ENCODE measurements around the gene UGT1A3. TPM values are rescaled to one million over a fixed set of nuclear protein-coding genes. Genes with fewer than 3 reads are reported as not detected.

Gene UGT1A3
- total and polyA plus RNA-seq, 4 donors: 7.0 to 61.6 (median 18.2) TPM; not detected in 1

- Histone ChIP-seq H3K36me3 (ENCODE audit: control insufficient read depth in 4 of 4, insufficient read depth in 3 of 4, low read depth in 1 of 4, low read length in 3 of 4) (no peaks in the 10 kb centered on the region), H3K27ac (ENCODE audit: low read depth in 1 of 2, low read length in 2 of 2) (no peak overlapping the region), H3K9ac (ENCODE audit: low read depth in 1 of 2, low read length in 2 of 2) (no peak overlapping the region), H3K4me1 (ENCODE audit: control insufficient read depth in 4 of 4, insufficient read depth in 4 of 4, low read length in 3 of 4) (no peaks in the 10 kb centered on the region), H3K27me3 (ENCODE audit: control insufficient read depth in 4 of 4, insufficient read depth in 4 of 4, low read length in 3 of 4) (no peaks in the 10 kb centered on the region), H3K9me3 (ENCODE audit: control insufficient read depth in 4 of 4, low read length in 3 of 4) (no peaks in the 10 kb centered on the region), H3K4me3 (ENCODE audit: low read depth in 1 of 3, low read length in 3 of 3) (no peak overlapping the region)
- TF ChIP-seq SP1 (IDR thresholded peaks at IDR 0.05): no peak
- no peak for TF ChIP-seq EGR1 (IDR thresholded peaks at IDR 0.05; ENCODE audit: low read depth in 2 of 2)
- no peak for TF ChIP-seq JUND (IDR thresholded peaks at IDR 0.05)
- no peak for TF ChIP-seq ZBTB33 (IDR thresholded peaks at IDR 0.05)
- TF ChIP-seq REST (IDR thresholded peaks at IDR 0.05): no peak
- TF ChIP-seq MAX (IDR thresholded peaks at IDR 0.05): no peak
- TF ChIP-seq FOXA2 (IDR thresholded peaks at IDR 0.05): no peak
- no peak for TF ChIP-seq NR2F2 (IDR thresholded peaks at IDR 0.05)
- no peak for TF ChIP-seq CTCF (IDR thresholded peaks at IDR 0.05; ENCODE audit: low read depth, low read length, missing input control)
- no peak for TF ChIP-seq RXRA (IDR thresholded peaks at IDR 0.05)
- TF ChIP-seq FOXA1 (IDR thresholded peaks at IDR 0.05): no peak
- no peak for TF ChIP-seq HNF4A (conservative IDR thresholded peaks at IDR 0.05)
- TF ChIP-seq HNF4G (IDR thresholded peaks at IDR 0.05): no peak
- no peak for TF ChIP-seq ATF3 (IDR thresholded peaks at IDR 0.05)
- 92% methylated on average over 7 of the region's 7 CpGs for WGBS
- no peak for DNase-seq (ENCODE audit: low spot score)
Measured at GRCh38 chr2:233792720-233793119, 63.9 kb downstream of the UGT1A3 start.

GRCh38 chr2:233793465-233794127 lies 64.8 kb downstream of the UGT1A3 start:
- Histone ChIP-seq H3K4me3 (ENCODE audit: low read depth in 1 of 3, low read length in 3 of 3) (no peak overlapping the region), H3K4me1 (ENCODE audit: control insufficient read depth in 4 of 4, insufficient read depth in 4 of 4, low read length in 3 of 4) (no peaks in the 10 kb centered on the region), H3K9ac (ENCODE audit: low read depth in 1 of 2, low read length in 2 of 2) (no peak overlapping the region), H3K9me3 (ENCODE audit: control insufficient read depth in 4 of 4, low read length in 3 of 4) (no peaks in the 10 kb centered on the region), H3K27me3 (ENCODE audit: control insufficient read depth in 4 of 4, insufficient read depth in 4 of 4, low read length in 3 of 4) (no peaks in the 10 kb centered on the region), H3K27ac (ENCODE audit: low read depth in 1 of 2, low read length in 2 of 2) (no peak overlapping the region), H3K36me3 (ENCODE audit: control insufficient read depth in 4 of 4, insufficient read depth in 3 of 4, low read depth in 1 of 4, low read length in 3 of 4) (no peaks in the 10 kb centered on the region)
- TF ChIP-seq MAX (IDR thresholded peaks at IDR 0.05) (no peak), JUND (IDR thresholded peaks at IDR 0.05) (no peak), GABPA (IDR thresholded peaks at IDR 0.05 in 1 of 2, conservative IDR thresholded peaks at IDR 0.05 in 1 of 2) (no peak), FOXA1 (IDR thresholded peaks at IDR 0.05) (no peak), ZBTB33 (IDR thresholded peaks at IDR 0.05) (no peak), RXRA (IDR thresholded peaks at IDR 0.05) (no peak)
- WGBS: 89% methylated on average over 18 of the region's 18 CpGs
- DNase-seq (ENCODE audit: low spot score): no peak

Measured in liver (tissue), 9 donors.